ENCODE data around the gene ZNF302.
A peak's percentile ranks its signal among the peaks of the same experiment; 100 is the strongest.
"Not testable (repeated sequence)": the region's sequence is repeated elsewhere in the genome, so short reads cannot be mapped to it uniquely, and the experiment has no call there.

Gene ZNF302

GRCh38 chr19:34677386-34678084 lies at the start of gene ZNF302:
Gene ZNF302, plus strand, starts transcription at chr19:34677678. Its CDS starts 1,127 bp downstream, at chr19:34678805.
- peak; percentile 96 for DNase-seq (ENCODE audit: low spot score)

- DNase-seq (ENCODE audit: low spot score): no peak
Observed at GRCh38 chr19:34633802-34634201, 43.7 kb upstream of the ZNF302 start.

DNA sequence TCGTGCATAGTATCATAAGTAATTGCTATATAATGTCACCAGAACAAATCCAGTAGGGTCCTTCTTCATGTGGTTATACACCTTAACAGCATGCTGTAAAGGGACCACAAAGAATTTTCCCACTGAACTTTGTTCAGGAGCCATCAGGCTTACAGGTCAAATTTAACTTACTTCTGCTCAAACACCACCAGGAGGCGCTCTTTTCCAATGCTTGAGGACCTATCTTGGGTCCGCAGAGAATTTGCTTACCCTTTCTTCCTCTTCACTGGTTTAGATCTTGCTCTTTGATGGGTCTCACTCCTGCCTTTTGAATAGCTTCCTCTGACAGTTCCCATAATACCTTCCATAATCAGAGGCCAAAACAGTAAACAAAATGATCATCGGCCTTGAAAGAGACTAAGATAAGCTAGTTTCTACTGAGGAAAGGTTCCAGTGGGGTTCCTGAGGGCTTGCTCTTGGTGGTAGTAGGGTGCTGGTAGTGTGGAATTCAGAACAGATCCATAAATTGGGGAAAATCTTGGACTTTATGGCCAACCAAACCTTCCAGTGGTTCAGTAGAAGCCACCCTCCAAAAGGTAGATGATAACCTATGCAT lies 37.9 kb upstream of the ZNF302 start:
- peak; percentile 85 for DNase-seq (ENCODE audit: low spot score)

DNA sequence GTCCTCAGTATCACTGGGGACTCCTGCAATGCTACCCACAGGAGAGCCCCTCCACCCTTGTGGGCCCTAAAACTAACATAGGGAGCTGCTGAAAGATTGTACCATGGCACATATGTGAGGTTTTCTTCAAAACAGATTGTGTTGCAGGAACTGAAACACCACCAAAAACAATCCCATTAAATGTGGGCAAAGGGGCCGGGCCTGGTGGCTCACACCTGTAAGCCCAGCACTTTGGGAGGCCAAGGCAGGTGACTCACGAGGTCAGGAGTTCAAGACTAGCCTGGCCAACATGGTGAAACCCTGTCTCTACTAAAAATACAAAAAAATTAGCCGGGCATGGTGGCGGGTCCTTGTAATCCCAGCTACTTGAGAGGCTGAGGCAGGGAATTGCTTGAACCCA lies 35.2 kb upstream of the ZNF302 start:
- no peak for DNase-seq (ENCODE audit: low spot score)

GRCh38 chr19:34644991-34645461 lies 32.5 kb upstream of the ZNF302 start:
- DNase-seq (ENCODE audit: low spot score): peak; percentile 62

DNA sequence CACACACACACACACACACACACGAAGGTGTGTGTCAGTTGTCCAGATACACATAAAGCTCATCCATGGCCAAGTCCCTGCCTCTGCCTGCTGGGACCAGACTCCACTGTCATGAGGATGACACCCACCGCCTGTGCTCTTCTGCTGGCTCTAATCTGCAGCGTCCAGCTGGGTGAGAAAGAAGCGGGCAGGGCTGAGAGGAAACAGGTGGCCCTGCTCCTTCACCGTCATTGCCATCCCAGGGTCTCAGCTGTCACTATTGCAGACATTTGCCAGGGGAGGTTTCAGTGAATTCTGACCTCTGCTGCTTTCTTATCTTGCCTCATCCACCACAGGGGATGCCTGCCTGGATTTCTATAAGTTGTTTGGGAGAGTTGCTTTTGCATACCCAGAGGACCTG lies 31.9 kb upstream of the ZNF302 start:
- DNase-seq (ENCODE audit: low spot score): peak; percentile 73

DNA sequence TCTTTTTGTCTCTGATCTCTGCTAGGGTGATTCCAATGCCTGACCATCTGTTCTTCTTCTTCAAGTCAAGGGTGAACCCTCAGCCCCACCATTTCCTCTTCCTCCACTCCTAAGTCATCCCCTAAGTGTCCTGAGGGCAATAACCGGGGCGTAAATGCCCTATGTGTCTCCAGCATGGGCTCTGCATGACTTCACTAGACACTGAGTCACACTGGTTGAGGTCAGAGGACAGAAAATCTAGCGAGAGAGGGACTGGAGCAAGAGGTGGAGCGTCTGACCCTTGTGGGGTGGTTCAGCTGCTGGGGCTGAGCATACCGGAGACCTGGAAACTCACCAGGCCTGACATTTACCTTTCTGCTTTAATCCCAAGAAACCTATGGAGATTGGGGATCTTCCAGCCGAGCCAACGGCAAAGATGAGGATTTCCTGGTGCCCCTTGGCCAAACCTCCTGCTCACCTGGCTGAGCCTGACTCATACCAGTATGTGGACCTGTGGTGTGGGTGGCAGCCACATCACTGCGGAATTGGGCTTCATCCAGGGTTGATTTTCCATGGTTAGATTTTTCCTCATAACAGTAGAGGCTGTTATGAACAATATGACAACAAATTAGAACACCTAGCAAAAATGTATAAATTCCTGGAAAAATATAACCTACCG lies 27.5 kb upstream of the ZNF302 start:
- DNase-seq (ENCODE audit: low spot score): no peak

- no peak for DNase-seq (ENCODE audit: low spot score)
Observed at GRCh38 chr19:34651747-34652146, 25.7 kb upstream of the ZNF302 start.

DNA sequence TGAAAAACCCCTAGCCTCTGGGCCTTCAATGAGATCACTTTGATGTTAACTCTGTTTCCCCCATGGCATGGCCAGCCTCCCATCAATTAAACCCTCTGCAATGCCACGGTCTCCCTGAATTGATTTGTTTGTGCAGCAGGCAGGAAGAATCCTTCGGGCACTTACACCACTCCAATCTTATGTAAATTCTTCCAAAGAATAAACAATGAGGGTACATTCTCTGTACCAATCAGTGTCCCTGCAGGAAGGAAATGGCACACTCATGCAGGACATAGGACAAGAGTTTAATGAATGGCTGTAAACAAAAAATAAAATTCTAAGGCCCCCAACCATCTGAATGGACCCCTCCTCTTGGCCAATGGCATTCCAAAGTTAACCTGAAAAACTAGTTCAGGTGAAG lies 22.7 kb upstream of the ZNF302 start:
- no peak for DNase-seq (ENCODE audit: low spot score)

- DNase-seq (ENCODE audit: low spot score): no peak
Observed at GRCh38 chr19:34655651-34656050, 21.8 kb upstream of the ZNF302 start.

- DNase-seq (ENCODE audit: low spot score): no peak
Observed at GRCh38 chr19:34661357-34661756, 16.1 kb upstream of the ZNF302 start.

DNA sequence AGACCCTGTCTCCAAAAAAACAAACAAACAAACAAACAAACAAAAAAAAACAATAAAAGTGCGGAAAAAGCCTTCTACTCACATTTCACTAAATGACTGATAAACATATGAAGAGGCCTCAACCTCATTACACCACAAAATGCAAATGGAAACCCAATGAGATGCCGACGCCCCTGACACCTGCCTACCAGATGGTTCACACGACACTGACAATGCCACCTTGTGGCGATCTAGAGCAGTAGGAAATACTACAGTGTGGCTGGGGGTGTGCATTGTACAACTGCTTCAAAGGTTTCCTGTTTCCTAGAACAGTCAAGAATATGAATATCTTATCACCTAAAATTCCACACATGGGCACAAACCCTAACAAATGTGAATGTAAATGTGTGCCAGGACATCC lies 14.6 kb upstream of the ZNF302 start:
- DNase-seq (ENCODE audit: low spot score): peak; percentile 29

DNA sequence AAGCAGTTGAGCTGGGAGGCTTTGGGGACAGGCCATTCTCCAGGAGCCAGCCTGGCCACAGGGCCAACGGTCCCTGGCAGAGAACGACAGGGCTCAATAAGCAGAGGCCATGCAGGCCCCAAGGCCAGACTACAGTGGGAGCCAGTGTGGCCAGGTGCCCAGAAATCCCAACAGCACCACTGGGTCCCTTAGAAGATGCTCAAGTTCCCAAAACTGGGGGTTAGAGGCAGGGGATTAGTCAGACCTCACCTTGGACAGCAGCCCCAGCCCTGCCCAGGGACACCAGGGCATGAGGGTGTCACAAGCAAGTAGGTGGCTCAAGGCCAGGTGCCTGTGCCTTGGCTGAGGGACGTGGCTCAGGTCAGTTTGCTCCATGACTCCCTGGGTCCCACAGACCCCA lies 13.3 kb upstream of the ZNF302 start:
- no peak for DNase-seq (ENCODE audit: low spot score)

- DNase-seq (ENCODE audit: low spot score): no peak
Observed at GRCh38 chr19:34664870-34665269, 12.6 kb upstream of the ZNF302 start.

GRCh38 chr19:34665275-34665674 lies 12.2 kb upstream of the ZNF302 start:
- DNase-seq (ENCODE audit: low spot score): not testable (repeated sequence)

- DNase-seq (ENCODE audit: low spot score): no peak
Observed at GRCh38 chr19:34666200-34666957, 11.1 kb upstream of the ZNF302 start.

DNA sequence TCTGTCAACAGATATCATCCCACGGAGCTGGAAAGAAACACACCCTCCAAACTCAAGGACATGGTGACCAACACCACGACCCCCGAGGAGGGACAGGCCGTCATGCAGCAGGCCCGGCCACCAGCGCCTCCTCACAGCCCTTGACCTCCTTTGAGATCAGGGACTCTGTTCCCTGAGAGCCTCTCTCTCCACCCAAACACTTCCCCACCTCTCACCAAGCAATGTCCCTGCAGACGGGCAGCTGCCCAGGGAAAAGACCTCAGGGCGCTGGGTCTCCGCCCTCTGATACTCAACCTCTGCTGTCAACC lies 10.6 kb upstream of the ZNF302 start:
- DNase-seq (ENCODE audit: low spot score): no peak

- DNase-seq (ENCODE audit: low spot score): no peak
Observed at GRCh38 chr19:34667349-34668076, 10.0 kb upstream of the ZNF302 start.

GRCh38 chr19:34668077-34668689 lies 9.3 kb upstream of the ZNF302 start:
- not testable (repeated sequence) for DNase-seq (ENCODE audit: low spot score)

DNA sequence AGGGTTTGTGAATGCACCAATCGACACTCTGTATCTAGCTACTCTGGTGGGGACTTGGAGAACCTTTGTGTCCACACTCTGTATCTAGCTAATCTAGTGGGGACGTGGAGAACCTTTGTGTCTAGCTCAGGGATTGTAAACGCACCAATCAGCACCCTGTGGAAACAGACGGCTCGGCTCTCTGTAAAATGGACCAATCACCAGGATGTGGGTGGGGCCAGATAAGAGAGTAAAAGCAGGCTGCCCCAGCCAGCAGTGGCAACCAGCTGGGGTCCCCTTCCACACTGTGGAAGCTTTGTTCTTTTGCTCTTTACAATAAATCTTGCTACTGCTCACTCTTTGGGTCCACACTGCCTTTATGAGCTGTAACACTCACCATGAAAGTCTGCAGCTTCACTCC lies 8.8 kb upstream of the ZNF302 start:
- not testable (repeated sequence) for DNase-seq (ENCODE audit: low spot score)

DNA sequence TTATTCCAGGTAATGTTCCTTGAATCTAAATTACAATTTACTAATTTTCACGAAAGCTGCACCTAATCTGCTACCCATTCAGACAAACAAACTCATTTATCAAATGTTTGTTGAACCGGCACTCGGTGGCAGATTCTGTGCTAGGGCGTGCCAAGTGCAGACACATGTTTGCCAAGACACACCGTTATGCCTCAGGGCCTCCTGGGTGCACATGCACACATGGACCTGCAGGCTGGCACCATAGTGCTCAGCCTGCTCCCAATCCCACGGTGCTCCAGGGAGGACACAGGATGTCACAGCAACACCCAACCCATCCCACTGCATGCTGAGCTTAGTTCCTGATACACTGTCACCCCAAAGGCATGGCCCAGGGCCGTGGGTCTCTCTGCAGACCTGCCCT lies 8.2 kb upstream of the ZNF302 start:
- no peak for DNase-seq (ENCODE audit: low spot score)

- DNase-seq (ENCODE audit: low spot score): no peak
Observed at GRCh38 chr19:34671972-34672371, 5.5 kb upstream of the ZNF302 start.
